ENCODE measurements around the gene ADTRP.

ADTRP gene

GRCh38 chr6:11754625-11755271, 23.9 kb downstream of the ADTRP start:
- DNase-seq = no peak

- no peak for DNase-seq
Observed at GRCh38 chr6:11753798-11754197, 24.8 kb downstream of the ADTRP start.

- DNase-seq = no peak
Observed at GRCh38 chr6:11752360-11752759, 26.2 kb downstream of the ADTRP start.

- DNase-seq = no peak
Observed at GRCh38 chr6:11750682-11751081, 27.9 kb downstream of the ADTRP start.

- no peak for DNase-seq
Observed at GRCh38 chr6:11748591-11749210, 29.9 kb downstream of the ADTRP start.

GRCh38 chr6:11747021-11747420, 31.6 kb downstream of the ADTRP start:
- DNase-seq = no peak

- DNase-seq = no peak
Observed at GRCh38 chr6:11744753-11745152, 33.9 kb downstream of the ADTRP start.

GRCh38 chr6:11744101-11744500, 34.5 kb downstream of the ADTRP start:
- DNase-seq = no peak

- DNase-seq = no peak
Observed at GRCh38 chr6:11740875-11741274, 37.7 kb downstream of the ADTRP start.

- no peak for DNase-seq
Observed at GRCh38 chr6:11738661-11739375, 39.8 kb downstream of the ADTRP start.

GRCh38 chr6:11738234-11738633, 40.4 kb downstream of the ADTRP start:
- DNase-seq = no peak

- no peak for DNase-seq
Observed at GRCh38 chr6:11736601-11737000, 42.0 kb downstream of the ADTRP start.

GRCh38 chr6:11734861-11735613, 43.6 kb downstream of the ADTRP start:
- DNase-seq = no peak

- peak; percentile 21 for DNase-seq
Observed at GRCh38 chr6:11732036-11732631, 46.5 kb downstream of the ADTRP start.

GRCh38 chr6:11731423-11731822, 47.2 kb downstream of the ADTRP start:
- no peak for DNase-seq

- no peak for DNase-seq
Observed at GRCh38 chr6:11730641-11731040, 48.0 kb downstream of the ADTRP start.

- peak; percentile 33 for DNase-seq
Observed at GRCh38 chr6:11729076-11729475, 49.5 kb downstream of the ADTRP start.

- no peak for DNase-seq
Observed at GRCh38 chr6:11727998-11728961, 50.3 kb downstream of the ADTRP start.

GRCh38 chr6:11727346-11727997, 51.1 kb downstream of the ADTRP start:
- no peak for DNase-seq

GRCh38 chr6:11724286-11724685, 54.3 kb downstream of the ADTRP start:
- DNase-seq = no peak
